ENCODE measurements around the gene ARL4D. TPM values are rescaled to one million over a fixed set of nuclear protein-coding genes. Genes with fewer than 3 reads are reported as not detected.

ARL4D gene
- total RNA-seq, 1 experiment from 2014 or later, result 11.5 TPM

GRCh38 chr17:43388359-43389045 lies 10.3 kb upstream of the ARL4D start:
- H3K9me2 ChIP-seq (ENCODE audit: insufficient read depth), result no peaks in the 10 kb centered on the region
- H3K27me3 ChIP-seq (ENCODE audit: insufficient read depth, low read length), result no peaks in the 10 kb centered on the region
- TSS peak; percentile 96 for BruUV-seq (replicated peaks)
- H3K9me3 ChIP-seq (ENCODE audit: control insufficient read depth in 1 of 2, insufficient read depth in 1 of 2, low read depth in 1 of 2, low read length in 2 of 2), result no peaks in the 10 kb centered on the region
- peak overlapping the region; percentile 45 to 69 for H3K4me3 ChIP-seq (replicated peaks in 1 of 2; ENCODE audit: low read depth in 1 of 2, low read length in 2 of 2)
- H3K4me2 ChIP-seq (ENCODE audit: low read length), result peak overlapping the region; percentile 97
- CTCF ChIA-PET, result interaction anchor here (0.8 to 2.4 kb wide), 7 partner anchors 10 to 364 kb away, joined by 3 to 46 read pairs (median 5); partner anchors contain the start of genes ARL4D, DHX8 and ETV4
- POLR2A ChIA-PET, result interaction anchor here (0.8 to 5.6 kb wide), 12 partner anchors 11 to 367 kb away, joined by 3 to 152 read pairs (median 4); partner anchors contain the start of genes ARL4D and DHX8
- peak; percentile 86 for DNase-seq (ENCODE audit: low read depth, low spot score)
- H3K27ac ChIP-seq (ENCODE audit: low read depth, low read length), result peak overlapping the region; percentile 68
- RAD21 ChIA-PET (ENCODE audit: low non-redundant PET in 1 of 2, low total read pairs in 2 of 2, uncharacterized antibody in 2 of 2, unreplicated experiment in 2 of 2), result interaction anchor here (0.8 to 1.7 kb wide), 4 partner anchors 18 to 95 kb away, joined by 3 to 5 read pairs (median 4); partner anchors contain the start of gene DHX8 (in 1 of the 2)
- peak; percentile 86 for ATAC-seq
- peak overlapping the region; percentile 60 for H2AFZ ChIP-seq (ENCODE audit: low read depth, low read length, poor library complexity, severe bottlenecking)
- peak overlapping the region; percentile 76 for H3K9ac ChIP-seq (ENCODE audit: low read length)
- H3K79me2 ChIP-seq (ENCODE audit: insufficient read depth, low read length), result no peaks in the 10 kb centered on the region
- H3K36me3 ChIP-seq (ENCODE audit: control insufficient read depth in 1 of 2, insufficient read depth in 2 of 2, low read length in 2 of 2), result no peaks in the 10 kb centered on the region
- intact Hi-C loops (cut with micrococcal nuclease), result loop anchor here (5.0 kb wide), 1 partner anchor 366 kb away; the partner anchor contains the start of gene VAT1
- peaks cover 5 to 25% of the 10 kb centered on the region in 2 experiments; a peak in 3 of 4 replicates for H3K4me1 ChIP-seq (ENCODE audit: control insufficient read depth in 1 of 2, insufficient read depth in 2 of 2, low read length in 2 of 2)
- no peaks in the 10 kb centered on the region for H4K20me1 ChIP-seq (ENCODE audit: insufficient read depth)
- 0 out of 2 replicates have a peak, but pooled peaks have one; percentile 21 for TF ChIP-seq EGR1 (IDR thresholded peaks at IDR 0.05; ENCODE audit: low read depth)
- TF ChIP-seq SP1 (IDR thresholded peaks at IDR 0.05; ENCODE audit: low read depth), result peak; percentile 58
- no peak for TF ChIP-seq EZH2phosphoT487 (IDR thresholded peaks at IDR 0.05; ENCODE audit: borderline replicate concordance)
- TF ChIP-seq CEBPB (IDR thresholded peaks at IDR 0.05; ENCODE audit: low read depth), result no peak
- TF ChIP-seq ZFX (IDR thresholded peaks at IDR 0.05), result peak; percentile 44; the same call in 1 of the 2 replicates
- no peak for TF ChIP-seq YY1 (IDR thresholded peaks at IDR 0.05; ENCODE audit: extremely low read depth, insufficient replicate concordance, low read depth, low read length)
- 0 out of 2 replicates have a peak, but pooled peaks have one; percentile 37 for TF ChIP-seq SIN3A (IDR thresholded peaks at IDR 0.05; ENCODE audit: low read depth)
- peak; percentile 62 for TF ChIP-seq POLR2A (IDR thresholded peaks at IDR 0.05; ENCODE audit: borderline replicate concordance, extremely low read depth, insufficient read depth, insufficient read length)
- peak; percentile 93 for TF ChIP-seq POLR2AphosphoS5 (IDR thresholded peaks at IDR 0.05; ENCODE audit: low read depth, low read length)
- TF ChIP-seq REST (IDR thresholded peaks at IDR 0.05; ENCODE audit: low read depth), result no peak
- peak; percentile 9 for TF ChIP-seq TCF7L2 (IDR thresholded peaks at IDR 0.05; ENCODE audit: borderline replicate concordance, extremely low read depth, insufficient read depth, insufficient read length)
- no peak for TF ChIP-seq FOSL1 (IDR thresholded peaks at IDR 0.05; ENCODE audit: low read depth)

Data from HCT116 (cell line).